HepG2 (cell line): Measurements from ENCODE around the gene COASY. TPM values are rescaled to one million over a fixed set of nuclear protein-coding genes. Genes with fewer than 3 reads are reported as not detected.
A peak's percentile ranks its signal among the peaks of the same experiment; 100 is the strongest.

Experiments
- CBX1 ChIP-seq: IDR thresholded peaks from one replicate; pipeline ENCODE4 v1.6.1; 2016; ENCODE audit warnings: antibody characterized with exemption, low read depth
- CREBL2 ChIP-seq: sonication (generic); formaldehyde crosslinking; IDR thresholded peaks from 2 replicates; pipeline ENCODE4 v1.8.1; 2023; ENCODE audit warnings: missing genetic modification reagents, mild to moderate bottlenecking, borderline replicate concordance
- ESRRA ChIP-seq: sonication (generic); formaldehyde crosslinking; IDR thresholded peaks from 2 replicates; pipeline ENCODE4 v1.5.1; 2020; ENCODE audit warnings: mild to moderate bottlenecking, low read depth, missing genetic modification reagents
- HMGA1 ChIP-seq: sonication (generic); formaldehyde crosslinking; conservative IDR thresholded peaks from 2 replicates; pipeline ENCODE4 v1.4.0; 2020; ENCODE audit warnings: missing genetic modification reagents
- HNF4G ChIP-seq, 2 experiments: sonication (generic) in 1 of 2; formaldehyde crosslinking in 1 of 2; IDR thresholded peaks; 2 replicates each; pipeline versions ENCODE4 v1.4.0 to v1.6.1; 2011 to 2020; ENCODE audit warnings: borderline replicate concordance in 2 of 2, low read depth in 2 of 2, mild to moderate bottlenecking in 2 of 2, low read length in 1 of 2, missing genetic modification reagents in 1 of 2, moderate library complexity in 1 of 2
- HOXA3 ChIP-seq: sonication (generic); formaldehyde crosslinking; IDR thresholded peaks from 2 replicates; pipeline ENCODE4 v1.5.0; 2020; ENCODE audit warnings: missing genetic modification reagents
- IRF1 ChIP-seq: sonication (generic); formaldehyde crosslinking; IDR thresholded peaks from 2 replicates; pipeline ENCODE4 v1.4.0; 2020; ENCODE audit warnings: low read depth, mild to moderate bottlenecking, missing genetic modification reagents
- KLF12 ChIP-seq: sonication (generic); formaldehyde crosslinking; IDR thresholded peaks from 2 replicates; pipeline ENCODE4 v1.4.0; 2020; ENCODE audit warnings: missing genetic modification reagents, borderline replicate concordance
- NFATC3 ChIP-seq: sonication (generic); formaldehyde crosslinking; IDR thresholded peaks from 2 replicates; pipeline ENCODE4 v1.5.1; 2020; ENCODE audit warnings: mild to moderate bottlenecking, missing genetic modification reagents
- NFRKB ChIP-seq: fragments of 450-650 bp; IDR thresholded peaks from 2 replicates; pipeline ENCODE4 v1.6.1; 2017
- NR0B2 ChIP-seq: sonication (generic); formaldehyde crosslinking; IDR thresholded peaks from 2 replicates; pipeline ENCODE4 v1.4.0; 2020; ENCODE audit warnings: mild to moderate bottlenecking, missing genetic modification reagents
- ONECUT2 ChIP-seq: sonication (generic); formaldehyde crosslinking; IDR thresholded peaks from 2 replicates; pipeline ENCODE4 v1.4.0; 2020; ENCODE audit warnings: missing genetic modification reagents
- POLR2AphosphoS2 ChIP-seq: IDR thresholded peaks from 2 replicates; pipeline ENCODE4 v1.6.1; 2011; ENCODE audit warnings: low read depth, low read length, improper control_type of control experiment
- RARG ChIP-seq: sonication (generic); formaldehyde crosslinking; IDR thresholded peaks from 2 replicates; pipeline ENCODE4 v1.4.0; 2020; ENCODE audit warnings: low read depth, mild to moderate bottlenecking, missing genetic modification reagents
- RXRA ChIP-seq: sonication (generic); formaldehyde crosslinking; IDR thresholded peaks from 2 replicates; pipeline ENCODE4 v1.5.1; 2020; ENCODE audit warnings: missing genetic modification reagents
- ZBTB33 ChIP-seq: sonication (generic); formaldehyde crosslinking; IDR thresholded peaks from 2 replicates; pipeline ENCODE4 v1.4.0; 2020; ENCODE audit warnings: missing genetic modification reagents
- ZBTB49 ChIP-seq: sonication (generic); formaldehyde crosslinking; IDR thresholded peaks from 2 replicates; pipeline ENCODE4 v1.4.0; 2020; ENCODE audit warnings: missing genetic modification reagents, borderline replicate concordance
- ZFP36L2 ChIP-seq: sonication (generic); formaldehyde crosslinking; IDR thresholded peaks from 2 replicates; pipeline ENCODE4 v1.4.0; 2020; ENCODE audit warnings: missing genetic modification reagents
- ZKSCAN8 ChIP-seq: IDR thresholded peaks from 2 replicates; pipeline ENCODE4 v1.6.1; 2016; ENCODE audit warnings: borderline replicate concordance, missing genetic modification reagents, missing compliant biosample characterization
- ZMYM3 ChIP-seq: sonication (generic); formaldehyde crosslinking; IDR thresholded peaks from 2 replicates; pipeline ENCODE4 v1.5.1; 2020; ENCODE audit warnings: mild to moderate bottlenecking, missing genetic modification reagents
- ZNF367 ChIP-seq: sonication (generic); formaldehyde crosslinking; IDR thresholded peaks from 2 replicates; pipeline ENCODE4 v1.4.0; 2020; ENCODE audit warnings: missing genetic modification reagents, borderline replicate concordance
- ZNF580 ChIP-seq: IDR thresholded peaks from 2 replicates; pipeline ENCODE4 v1.6.1; 2016; ENCODE audit warnings: low read depth, borderline replicate concordance
- ZSCAN20 ChIP-seq: sonication (generic); formaldehyde crosslinking; IDR thresholded peaks from 2 replicates; pipeline ENCODE4 v1.4.0; 2020; ENCODE audit warnings: missing genetic modification reagents, mild to moderate bottlenecking, borderline replicate concordance
- polyA plus RNA-seq, 8 experiments: library from polyadenylated mRNA; depleted of rRNA in 3 of 8; stranded (reverse) in 7 of 8; unstranded in 1 of 8; fragments of >200 nt; fragmentation: Illumina TruSeq in 4 of 8; extraction: Trizol in 4 of 8; gene quantifications; 2 replicates each; pipeline versions ENCODE4 v1.2.1 to v1.2.3, GENCODE V29; 2011 to 2016; ENCODE audit warnings: low read depth in 4 of 8, missing spikeins in 1 of 8, mixed read lengths in 1 of 8; ENCODE audit not compliant: insufficient read depth in 1 of 8
- total RNA-seq, 5 experiments: library from RNA; depleted of rRNA; stranded (reverse); fragments of >200 nt; fragmentation: Illumina TruSeq; extraction: Trizol; gene quantifications; 2 replicates each; pipeline ENCODE4 v1.2.3, GENCODE V29; 2016; ENCODE audit warnings: low read depth in 1 of 5

COASY gene
- total and polyA plus RNA-seq, 2 of the 13 experiments (the other 11 are each of a cell fraction or from before 2014, with no cell fraction given): 90.7 to 125 TPM

GRCh38 chr17:42577532-42578281 is 15.8 kb downstream of the COASY start, which contains the start of gene PSMC3IP (continued):
- TF ChIP-seq ZKSCAN8 (CRISPR knock-in tag) (peak; percentile 46; the same call in 1 of the 2 replicates), ZMYM3 (CRISPR knock-in tag) (no peak), CREBL2 (no peak), ZBTB49 (CRISPR knock-in tag) (no peak), ZNF580 (CRISPR knock-in tag) (peak; percentile 85; the same call in 1 of the 2 replicates), ZSCAN20 (0 out of 2 replicates have a peak, but pooled peaks have one; percentile 26), NR0B2 (CRISPR knock-in tag) (peak; percentile 29; the same call in 1 of the 2 replicates), HMGA1 (CRISPR knock-in tag) (no peak), IRF1 (0 out of 2 replicates have a peak, but pooled peaks have one; percentile 34), RXRA (CRISPR knock-in tag) (peak; percentile 99), ONECUT2 (CRISPR knock-in tag) (no peak), NFATC3 (peak; percentile 69; the same call in 1 of the 2 replicates), HNF4G (IDR thresholded peaks at IDR 0.05; ENCODE audit: borderline replicate concordance, low read depth, low read length) (peak; percentile 25; the same call in 1 of the 2 replicates), HNF4G (CRISPR knock-in tag; IDR thresholded peaks at IDR 0.05; ENCODE audit: borderline replicate concordance, low read depth) (0 out of 2 replicates have a peak, but pooled peaks have one; percentile 48), NFRKB (no peak), KLF12 (CRISPR knock-in tag) (peak; percentile 21; the same call in 1 of the 2 replicates), POLR2AphosphoS2 (peak; percentile 51; the same call in 1 of the 2 replicates), ZNF367 (CRISPR knock-in tag) (peak; percentile 87), CBX1 (no peak), ESRRA (peak; percentile 45), ZFP36L2 (no peak), ZBTB33 (CRISPR knock-in tag) (no peak), HOXA3 (CRISPR knock-in tag) (peak; percentile 81; the same call in 1 of the 2 replicates), RARG (CRISPR knock-in tag) (no peak)
